ENCODE measurements around the gene HOOK2. TPM values are rescaled to one million over a fixed set of nuclear protein-coding genes. Genes with fewer than 3 reads are reported as not detected.

HOOK2 gene
- total RNA-seq, 1 experiment from 2014 or later = 11.0 TPM

DNA sequence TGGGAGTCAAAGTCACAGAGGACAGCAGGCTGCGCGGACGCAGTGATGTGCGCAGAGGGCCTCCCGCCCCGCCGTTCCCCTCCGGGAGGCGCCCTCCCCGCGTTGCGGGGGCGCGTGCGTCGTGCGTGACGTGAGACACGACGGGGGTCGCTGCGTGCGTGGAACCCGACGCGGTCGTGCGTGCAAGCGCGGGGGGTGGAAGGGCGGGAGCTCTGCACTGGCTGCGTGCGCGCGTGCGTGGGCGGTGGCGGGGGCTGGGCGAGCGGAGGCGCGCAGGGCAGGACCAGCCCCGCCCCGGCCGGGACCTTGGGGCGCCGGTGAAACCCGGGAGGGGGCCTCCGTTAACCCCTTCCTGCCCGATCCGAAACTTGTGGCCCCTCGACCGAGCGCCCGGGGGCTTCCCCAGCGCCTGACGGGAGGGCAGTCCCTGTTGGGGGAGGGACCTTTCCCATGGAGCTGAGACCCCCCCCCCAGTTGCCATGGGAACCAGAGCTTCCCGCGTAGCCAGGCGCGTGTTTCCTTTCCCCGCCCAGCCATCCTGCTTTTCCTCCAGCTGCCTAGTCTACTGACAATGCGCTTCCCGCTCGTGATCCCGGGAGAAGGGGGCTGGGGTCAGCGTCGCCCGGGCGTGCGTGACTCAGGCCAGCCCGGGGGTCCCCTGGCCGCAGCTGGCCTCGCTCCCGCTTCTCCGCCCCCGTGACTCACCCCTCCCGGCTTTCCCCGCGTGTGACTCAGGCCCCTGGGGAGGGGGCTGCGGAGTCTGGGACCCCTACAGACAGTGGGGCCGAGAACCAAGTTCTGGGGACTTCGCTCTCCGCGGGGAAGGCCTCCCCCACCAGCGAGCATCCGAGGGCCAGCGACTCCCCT is 7.3 kb upstream of the HOOK2 start:
- DNase-seq (ENCODE audit: low read depth) = peak; percentile 89

DNA sequence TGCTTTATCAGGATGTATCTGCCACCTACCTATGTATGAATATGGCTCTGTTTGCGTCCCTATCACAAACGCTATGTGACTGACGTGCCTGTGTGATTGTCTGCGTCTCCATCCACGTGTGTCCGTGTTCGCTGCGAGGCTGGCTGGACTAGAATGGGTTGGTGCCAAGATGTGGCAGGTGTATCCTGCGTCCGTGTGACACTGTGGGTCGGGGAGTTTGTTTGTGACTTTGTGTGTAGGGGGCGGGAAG is 6.7 kb upstream of the HOOK2 start:
- DNase-seq (ENCODE audit: low read depth) = no peak

DNA sequence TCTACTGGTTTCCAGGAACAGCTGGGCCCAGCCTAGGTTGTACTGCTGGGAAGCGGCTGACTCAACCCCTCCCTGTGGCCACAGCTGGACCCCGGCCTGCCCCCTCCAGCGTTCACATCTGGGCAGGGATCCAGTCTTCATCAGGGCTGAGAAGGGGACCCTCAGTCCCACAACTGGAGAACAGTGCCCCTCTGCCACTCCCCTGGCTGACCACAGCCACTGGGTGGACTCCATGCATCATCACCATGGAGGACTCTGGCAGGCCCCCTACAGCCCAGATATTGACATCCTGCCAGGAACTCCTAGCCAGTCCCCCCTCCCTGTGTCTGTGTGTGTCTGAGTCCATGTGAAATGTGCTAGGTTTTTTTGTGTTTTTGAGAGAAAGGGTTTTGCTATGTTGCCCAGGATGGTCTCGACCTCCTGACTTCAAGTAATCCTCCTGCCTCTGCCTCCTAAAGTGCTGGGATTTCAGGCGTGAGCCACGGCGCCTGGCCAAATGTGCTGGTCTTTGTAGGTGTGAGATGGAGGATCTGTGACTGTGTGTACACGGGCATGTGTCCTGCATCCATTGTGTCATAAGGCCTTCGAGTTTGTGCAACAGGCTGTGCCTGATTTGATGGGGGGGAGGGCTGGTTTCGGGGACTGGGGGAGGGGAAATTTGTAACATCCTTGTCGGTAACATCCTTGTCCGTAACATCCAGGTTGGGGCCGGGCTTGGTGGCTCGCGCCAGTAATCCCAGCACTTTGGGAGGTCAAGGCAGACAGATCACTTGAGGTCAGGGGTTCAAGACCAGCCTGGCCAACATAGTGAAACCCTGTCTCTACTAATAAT is 4.0 kb upstream of the HOOK2 start:
- peak; percentile 91 for DNase-seq (ENCODE audit: low read depth)

DNA sequence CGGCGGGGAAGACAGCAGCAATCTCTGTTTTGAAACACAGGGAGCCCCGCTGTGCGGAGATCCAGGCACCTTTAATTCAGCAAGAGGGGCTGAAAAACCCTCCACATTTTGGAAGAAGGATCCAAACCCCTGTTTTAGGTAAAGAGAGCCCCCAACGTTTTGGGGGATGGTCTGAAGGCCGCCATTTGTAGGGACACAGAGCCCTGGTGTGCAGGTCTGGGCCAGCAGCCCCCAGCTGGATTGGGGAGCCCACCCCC is 3.5 kb upstream of the HOOK2 start:
- DNase-seq (ENCODE audit: low read depth) = peak; percentile 41

DNA sequence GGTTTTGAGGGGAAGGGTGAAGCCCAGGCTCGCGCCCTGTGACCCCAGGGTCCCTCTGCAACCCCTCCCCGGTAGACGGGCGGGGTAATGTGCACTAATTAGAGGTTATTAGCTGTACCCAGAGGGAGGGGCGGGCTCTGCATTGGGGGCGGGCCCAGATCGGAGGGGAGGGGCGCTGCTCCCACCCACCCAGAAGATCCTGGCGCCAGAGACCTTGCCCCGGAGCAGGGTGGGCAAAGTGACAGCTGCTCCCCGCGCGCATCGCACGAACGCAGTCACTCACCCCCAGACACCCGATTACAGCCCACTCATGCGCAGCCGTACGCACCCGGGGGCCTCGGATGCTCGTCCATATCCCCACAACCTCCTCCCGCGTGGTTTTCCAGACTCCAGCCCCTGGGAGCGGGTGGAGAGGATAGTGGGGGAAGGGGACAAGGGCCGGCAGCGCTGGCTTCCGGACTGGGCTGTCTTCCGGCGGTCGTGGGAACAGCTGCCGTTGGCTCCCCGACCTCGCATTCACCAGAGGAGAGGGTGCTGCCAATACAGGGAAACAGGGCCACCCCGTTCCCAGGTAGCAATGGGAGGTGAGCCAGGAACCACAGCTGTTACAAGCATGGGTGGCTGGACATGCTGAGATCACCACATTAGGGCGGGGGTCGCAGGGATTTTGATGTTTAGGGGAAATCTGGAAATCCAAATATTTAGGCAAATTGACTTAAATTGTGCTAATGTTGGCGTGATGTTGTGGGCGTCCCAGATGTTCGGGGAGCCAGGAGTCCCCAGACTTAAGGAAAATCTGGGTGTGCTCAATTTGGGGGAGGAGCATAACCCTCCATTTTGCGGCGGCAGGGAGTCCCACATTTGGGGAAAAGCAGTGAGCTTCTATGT is 2.9 kb upstream of the HOOK2 start:
- DNase-seq (ENCODE audit: low read depth) = peak; percentile 84

DNA sequence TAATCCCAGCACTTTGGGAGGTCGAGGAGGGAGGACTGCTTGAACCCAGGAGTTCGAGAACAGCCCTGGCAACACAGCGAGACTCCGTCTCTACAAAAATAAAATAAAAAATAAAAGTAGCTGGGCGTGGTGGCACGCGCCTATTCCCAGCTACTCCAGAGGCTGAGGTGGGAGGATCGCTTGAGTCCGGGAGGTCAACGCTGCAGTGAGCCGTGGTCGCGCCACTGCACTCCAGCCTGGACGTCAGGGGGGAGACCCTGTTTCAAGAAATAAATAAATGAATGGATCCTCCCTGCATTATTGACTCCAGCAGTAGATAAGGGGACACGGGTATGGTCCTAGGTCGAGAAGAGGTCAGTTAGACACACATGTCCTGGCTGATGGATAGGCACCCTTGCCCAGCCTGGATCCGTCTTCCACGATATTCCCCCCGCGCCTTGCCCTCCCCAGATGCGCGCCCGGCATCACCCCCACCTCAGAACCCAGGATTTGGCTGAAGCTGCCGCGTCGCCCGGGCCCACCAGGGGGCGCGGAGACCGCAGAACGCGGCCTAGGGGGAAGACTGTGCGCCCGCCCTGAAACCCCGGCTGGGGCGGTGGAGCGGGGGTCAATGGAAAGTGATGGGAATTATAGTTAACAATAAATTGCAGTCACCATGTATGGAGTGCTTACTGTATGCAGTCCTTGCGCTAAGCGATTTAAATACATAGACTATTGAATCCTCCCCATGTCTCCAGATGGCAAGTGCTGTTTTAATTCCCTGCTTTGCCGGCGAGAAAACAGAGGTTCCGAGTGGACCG is 2.1 kb upstream of the HOOK2 start:
- peak; percentile 83 for DNase-seq (ENCODE audit: low read depth)

DNA sequence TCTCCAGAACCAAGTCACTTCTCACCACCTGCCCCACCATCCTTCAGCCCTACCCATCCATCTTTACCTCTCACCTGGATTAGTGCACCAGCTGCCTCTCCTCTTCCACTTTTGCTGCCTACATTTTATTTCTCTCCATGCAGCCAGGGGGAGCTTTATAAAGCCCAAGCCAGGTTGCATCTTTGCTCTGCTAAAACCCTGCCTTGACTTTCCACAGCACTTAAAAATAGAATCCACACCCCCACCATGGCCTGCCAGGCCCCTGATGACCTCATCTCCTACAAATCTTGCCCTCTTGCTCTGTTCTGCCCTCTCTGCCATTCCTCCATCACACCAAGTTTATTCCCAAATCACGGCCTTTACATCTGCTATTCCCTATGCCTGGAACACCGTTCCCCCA is 1.8 kb downstream of the HOOK2 start:
- DNase-seq (ENCODE audit: low read depth) = no peak

DNA sequence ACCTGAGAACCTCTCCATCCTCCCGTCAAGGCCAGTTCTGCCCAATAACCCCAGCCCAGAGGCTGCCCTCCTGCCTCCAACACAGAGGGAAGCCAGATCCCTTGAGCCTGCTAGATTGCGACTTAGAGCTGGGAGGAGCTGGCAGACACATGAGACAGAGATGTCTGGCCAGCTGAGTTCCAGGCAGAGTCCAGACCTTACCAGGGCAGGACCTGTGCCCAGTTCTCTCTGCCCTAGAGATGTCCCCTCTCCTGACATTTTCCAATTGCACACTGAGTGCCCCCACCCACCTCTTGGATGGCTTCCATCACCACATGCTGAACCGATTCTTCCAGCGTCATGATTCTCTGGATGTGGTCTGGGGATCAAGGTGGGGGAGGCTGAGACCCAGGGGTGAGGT is 3.0 kb downstream of the HOOK2 start:
- no peak for DNase-seq (ENCODE audit: low read depth)

DNA sequence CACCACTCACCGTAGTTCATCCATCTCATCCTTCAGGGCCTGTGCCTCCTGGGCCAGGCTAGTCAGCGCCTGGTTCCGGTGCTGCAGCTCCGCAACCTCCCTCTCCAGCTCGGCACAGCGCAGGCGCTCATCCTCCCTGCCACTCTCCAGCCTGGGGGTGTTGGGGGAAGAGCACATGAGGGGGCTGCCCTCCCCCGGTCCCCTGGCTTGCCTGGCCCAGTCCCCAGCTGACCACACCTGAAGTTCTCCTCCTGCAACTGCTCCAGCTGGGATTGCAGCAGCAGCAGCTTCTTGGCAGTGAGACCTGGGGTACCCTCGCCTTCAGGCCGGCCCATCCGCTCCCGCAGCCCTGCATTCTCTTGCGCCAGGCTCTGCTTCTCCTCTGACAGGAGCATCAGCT is 4.4 kb downstream of the HOOK2 start:
- DNase-seq (ENCODE audit: low read depth) = no peak

DNA sequence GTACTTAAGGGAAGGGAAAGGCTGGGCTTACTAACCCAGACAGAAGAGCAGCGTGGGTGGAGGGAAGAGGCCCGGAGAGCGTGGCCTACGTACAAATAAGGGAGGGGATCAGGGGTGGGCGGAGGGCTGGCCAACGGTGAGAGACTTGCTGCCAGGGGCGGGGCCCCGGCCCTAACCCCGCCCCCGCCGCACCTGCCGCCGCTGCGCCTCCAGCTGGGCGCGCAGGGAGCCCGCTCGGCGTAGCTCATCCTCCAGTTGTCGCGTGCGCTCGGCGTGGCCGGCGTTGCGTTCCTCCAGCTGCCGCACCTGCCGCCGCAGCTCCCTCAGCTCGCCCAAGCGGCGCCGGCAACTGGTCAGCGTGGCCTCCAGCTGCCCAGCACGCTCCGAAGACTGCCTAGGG is 5.7 kb downstream of the HOOK2 start:
- no peak for DNase-seq (ENCODE audit: low read depth)

DNA sequence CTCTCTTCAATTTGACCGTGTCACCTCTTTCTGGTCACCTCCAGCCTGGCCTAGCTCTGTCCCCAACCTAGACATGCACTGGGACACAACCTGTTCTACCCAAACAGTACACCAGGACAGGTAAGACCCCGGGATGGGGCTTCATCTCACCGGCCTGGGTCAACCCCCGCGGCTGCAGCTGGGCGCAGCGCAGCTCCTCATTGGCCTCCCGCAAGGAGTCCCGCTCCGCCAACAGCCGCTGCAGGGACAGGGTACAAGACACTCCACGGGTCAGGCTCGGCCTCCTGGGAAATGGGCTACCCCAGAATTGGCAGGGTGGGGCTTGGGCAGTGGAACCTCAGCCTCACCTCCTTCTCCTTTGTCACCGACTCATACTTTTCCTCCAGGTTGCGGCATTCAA is 7.7 kb downstream of the HOOK2 start:
- DNase-seq (ENCODE audit: low read depth) = no peak

DNA sequence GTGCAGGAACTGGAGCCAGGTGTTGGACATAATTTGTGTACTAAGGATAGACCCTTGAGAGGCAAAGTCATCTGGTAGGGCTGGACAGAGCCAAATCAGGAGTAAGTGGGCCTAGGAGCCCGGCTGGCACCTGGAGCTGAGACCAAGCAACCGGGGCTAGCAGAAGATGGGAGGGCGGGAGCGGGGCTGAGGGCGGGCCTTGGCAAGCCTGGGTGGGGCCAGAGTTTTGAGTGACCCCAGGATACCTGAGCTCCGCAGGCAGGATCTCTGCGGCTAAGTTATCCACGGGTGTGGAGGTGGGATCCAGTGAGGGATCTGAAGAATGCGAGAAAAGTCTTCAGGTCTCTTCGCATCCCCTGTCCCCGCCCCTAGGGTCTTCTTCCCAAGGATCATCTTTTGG is 8.2 kb downstream of the HOOK2 start:
- no peak for DNase-seq (ENCODE audit: low read depth)

DNA sequence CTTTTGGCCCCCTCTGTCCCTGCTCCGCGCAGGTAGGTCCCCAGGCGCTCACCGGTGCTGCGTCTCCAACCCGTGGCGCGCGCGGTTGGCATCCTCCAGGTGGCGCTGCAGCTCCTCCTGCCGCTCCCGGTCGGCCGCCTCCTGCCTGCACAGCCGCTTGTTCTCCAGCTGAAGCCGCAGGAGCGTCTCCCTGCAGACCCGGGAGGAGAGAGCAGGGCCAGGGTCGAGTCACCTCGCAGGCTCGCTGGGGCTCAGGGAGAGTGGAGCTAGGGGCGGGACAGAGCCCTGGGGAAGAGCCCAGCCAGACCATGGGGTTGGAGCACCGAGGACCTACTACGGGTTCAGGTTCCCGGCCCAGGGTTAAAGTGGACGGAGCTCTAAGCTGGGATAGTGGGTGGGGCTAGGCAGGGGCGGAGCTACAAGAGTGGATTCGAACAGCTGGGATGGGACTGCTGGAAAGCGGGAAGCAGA is 9.3 kb downstream of the HOOK2 start:
- DNase-seq (ENCODE audit: low read depth) = peak; percentile 92

DNA sequence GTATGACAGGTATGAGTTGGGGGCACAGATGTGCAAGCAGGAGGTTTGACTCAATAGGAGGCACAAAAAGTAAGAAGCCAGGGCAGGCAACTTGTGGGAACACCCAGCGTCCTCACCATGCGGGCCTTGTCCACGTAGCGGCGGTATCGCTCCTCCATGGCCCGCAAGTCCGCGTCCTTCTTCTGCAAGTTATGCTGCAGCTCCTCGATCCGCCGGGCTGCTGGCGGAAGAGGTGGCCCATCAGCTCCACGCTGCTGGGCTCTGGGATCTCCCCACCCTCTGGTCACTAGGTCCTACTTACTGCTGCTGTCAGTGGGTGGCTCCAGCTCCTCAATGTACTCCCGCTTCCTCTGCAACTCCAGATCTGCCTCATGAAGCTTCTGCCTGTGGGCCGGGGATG is 10.7 kb downstream of the HOOK2 start:
- DNase-seq (ENCODE audit: low read depth) = no peak

DNA sequence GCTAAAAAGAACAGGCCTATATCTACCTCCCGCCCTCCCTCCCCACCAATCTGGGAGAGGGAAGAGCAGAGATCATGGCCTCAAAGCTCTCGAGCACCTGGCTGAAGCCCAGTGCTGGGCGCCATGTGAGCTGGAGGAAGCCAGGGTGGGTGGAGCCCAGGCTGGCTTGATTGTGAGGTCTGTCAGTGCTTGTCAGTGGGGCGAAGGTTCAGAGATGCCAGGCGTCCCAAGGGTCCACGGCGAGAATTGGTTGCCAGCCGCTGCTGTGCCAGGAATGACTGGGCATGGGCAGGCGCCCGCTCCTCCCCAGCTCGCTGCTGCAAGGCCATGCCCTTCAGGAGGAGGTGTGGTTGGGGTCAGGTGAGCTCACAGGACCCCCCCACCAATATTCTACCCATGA is 12.3 kb downstream of the HOOK2 start:
- no peak for DNase-seq (ENCODE audit: low read depth)

DNA sequence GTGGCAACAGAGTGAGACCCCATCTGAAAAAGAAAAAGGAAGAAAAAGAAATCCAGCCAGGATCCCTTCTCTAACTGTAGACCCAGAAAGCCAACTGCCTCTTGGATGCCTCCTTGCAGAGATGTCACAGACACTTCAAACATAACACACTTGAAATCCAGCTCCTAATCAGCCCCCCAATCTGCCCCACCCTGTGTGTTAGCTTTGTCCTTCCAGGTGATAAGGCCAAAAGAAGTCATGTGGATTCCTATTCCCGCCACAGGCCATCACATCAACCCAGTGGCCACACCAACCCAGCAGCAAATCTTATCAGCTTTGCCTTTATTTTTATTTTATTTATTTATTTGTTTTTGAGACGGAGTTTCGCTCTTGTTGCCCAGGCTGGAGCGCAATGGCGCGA is 15.7 kb downstream of the HOOK2 start:
- DNase-seq (ENCODE audit: low read depth) = no peak

DNA sequence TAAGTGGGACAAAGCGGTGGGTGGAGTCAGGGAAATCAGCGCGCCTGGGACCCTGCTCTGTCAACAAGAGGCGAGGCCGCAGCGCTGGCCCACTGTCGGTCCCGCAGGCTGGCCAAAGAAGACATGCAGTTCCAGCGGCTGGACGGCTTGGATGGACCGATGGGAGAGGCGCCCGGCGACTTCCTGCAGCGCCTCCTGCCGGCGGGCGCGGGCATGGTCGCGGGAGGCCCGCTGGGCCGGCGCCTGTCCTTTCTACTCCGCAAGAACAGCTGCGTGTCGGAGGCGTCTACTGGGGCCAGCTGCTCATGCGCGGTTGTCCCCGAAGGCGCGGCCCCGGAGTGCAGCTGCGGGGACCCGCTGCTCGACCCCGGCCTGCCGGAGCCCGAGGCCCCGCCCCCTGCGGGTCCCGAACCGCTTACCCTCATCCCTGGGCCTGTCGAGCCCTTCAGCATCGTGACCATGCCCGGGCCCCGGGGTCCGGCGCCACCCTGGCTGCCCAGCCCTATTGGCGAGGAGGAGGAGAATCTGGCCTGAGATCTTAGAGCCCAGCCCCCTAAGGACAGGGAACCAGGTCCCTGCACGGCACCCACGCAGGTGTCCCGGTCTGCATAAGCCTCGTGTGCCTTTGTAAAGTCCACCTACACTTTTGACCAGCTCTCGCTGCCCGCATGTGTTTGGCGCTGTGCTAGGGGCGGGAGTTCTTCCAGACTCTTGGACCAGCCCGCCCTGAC is 17.6 kb downstream of the HOOK2 start:
- DNase-seq (ENCODE audit: low read depth) = peak; percentile 72

DNA sequence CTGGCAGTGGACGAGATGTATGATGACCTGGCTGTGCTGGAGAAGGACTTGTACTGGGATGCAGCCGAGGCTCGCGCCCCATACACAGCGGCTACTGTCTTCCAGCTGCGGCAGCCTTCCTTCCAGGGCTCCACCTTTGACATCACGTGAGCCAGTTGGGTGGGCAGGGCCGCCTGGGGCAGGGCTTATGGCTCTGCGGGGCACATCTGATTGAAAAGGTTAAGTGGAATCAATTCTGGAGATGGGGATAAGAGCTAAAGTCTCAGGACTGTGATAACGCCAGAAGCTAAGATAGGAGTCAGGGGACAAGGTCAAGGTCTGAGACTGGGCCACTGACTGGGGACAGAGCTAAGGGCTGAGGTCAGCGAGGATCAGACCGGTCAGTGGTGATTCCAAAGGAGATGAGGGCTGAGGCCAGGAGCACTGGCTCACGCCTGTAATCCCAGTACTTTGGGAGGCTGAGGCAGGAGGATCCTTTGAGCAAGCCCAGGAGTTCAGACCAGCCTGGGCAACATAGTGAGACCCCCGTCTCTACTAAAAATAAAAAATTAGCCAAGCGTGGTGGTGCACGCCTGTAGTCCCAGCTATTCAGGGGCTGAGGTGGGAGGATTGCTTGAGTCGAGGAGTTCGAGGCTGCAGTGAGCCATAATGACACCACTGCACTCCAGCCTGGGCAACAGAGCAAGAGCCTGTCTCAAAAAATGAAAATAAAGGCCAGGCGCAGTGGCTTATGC is 19.0 kb downstream of the HOOK2 start:
- DNase-seq (ENCODE audit: low read depth) = no peak

DNA sequence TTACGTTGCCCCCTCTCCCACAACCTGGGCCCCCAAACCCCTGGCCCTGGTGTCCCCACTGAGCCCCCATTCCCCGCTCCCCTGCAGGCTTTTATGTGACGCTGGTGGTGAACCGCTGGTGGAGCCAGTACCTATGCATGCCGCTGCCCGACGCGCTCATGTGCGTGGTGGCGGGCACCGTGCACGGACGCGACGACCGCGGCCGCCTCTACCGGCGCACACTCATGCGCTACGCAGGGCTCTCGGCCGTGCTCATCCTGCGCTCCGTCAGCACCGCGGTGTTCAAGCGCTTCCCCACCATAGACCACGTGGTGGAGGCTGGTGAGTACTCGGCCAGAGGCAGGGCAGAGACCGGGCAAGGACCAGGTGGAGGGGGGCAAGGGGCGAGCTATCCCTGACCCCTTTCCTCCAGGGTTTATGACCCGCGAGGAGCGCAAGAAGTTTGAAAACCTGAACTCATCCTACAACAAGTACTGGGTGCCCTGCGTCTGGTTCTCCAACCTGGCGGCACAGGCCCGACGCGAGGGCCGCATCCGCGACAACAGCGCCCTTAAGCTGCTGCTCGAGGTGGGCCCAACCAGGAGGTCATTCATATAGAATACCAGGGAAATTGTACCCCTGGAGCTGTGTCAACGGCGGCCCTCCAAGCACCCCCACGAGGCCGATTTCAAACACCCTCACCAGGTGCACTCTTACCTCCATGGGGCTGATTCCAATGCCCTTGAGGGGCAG is 20.7 kb downstream of the HOOK2 start:
- no peak for DNase-seq (ENCODE audit: low read depth)

Measured in Daoy (cell line).